Kasumi-1 (cell line): Measurements from ENCODE around the gene BOD1L2.

Source experiments
- DNase-seq, 2 experiments: peaks; one replicate each; lab custom pipeline; 2025; lab: John Stamatoyannopoulos, UW

The BOD1L2 gene

GRCh38 chr18:57150081-57150480 lies 3.2 kb downstream of the BOD1L2 start:
- DNase-seq: no peak

GRCh38 chr18:57150828-57151227 lies 3.9 kb downstream of the BOD1L2 start:
- DNase-seq: no peak

- DNase-seq: no peak
These were observed 7.4 kb downstream of the BOD1L2 start for GRCh38 chr18:57154191-57154830.

GRCh38 chr18:57164401-57164800 lies 17.5 kb downstream of the BOD1L2 start:
- DNase-seq: no peak

- DNase-seq: no peak
These were observed 20.9 kb downstream of the BOD1L2 start for GRCh38 chr18:57167617-57168308.

- no peak for DNase-seq
These were observed 24.1 kb downstream of the BOD1L2 start for GRCh38 chr18:57171026-57171425.

GRCh38 chr18:57175532-57175931 lies 28.6 kb downstream of the BOD1L2 start:
- no peak for DNase-seq

- no peak for DNase-seq
These were observed 38.5 kb downstream of the BOD1L2 start for GRCh38 chr18:57185434-57185833.

GRCh38 chr18:57188851-57189557 lies 42.1 kb downstream of the BOD1L2 start:
- no peak for DNase-seq

- DNase-seq: no peak
These were observed 43.1 kb downstream of the BOD1L2 start for GRCh38 chr18:57190026-57190425.

- DNase-seq: no peak
These were observed 47.2 kb downstream of the BOD1L2 start for GRCh38 chr18:57194070-57194469.

GRCh38 chr18:57194622-57195021 lies 47.7 kb downstream of the BOD1L2 start:
- DNase-seq: no peak

GRCh38 chr18:57195341-57195740 lies 48.5 kb downstream of the BOD1L2 start:
- no peak for DNase-seq

GRCh38 chr18:57197261-57197660 lies 50.4 kb downstream of the BOD1L2 start:
- DNase-seq: no peak

GRCh38 chr18:57198073-57198472 lies 51.2 kb downstream of the BOD1L2 start:
- no peak for DNase-seq
